Astrocyte of the cerebellum (primary cell): ENCODE results near the gene ZWINT.

Experiments used
- DNase-seq: peaks from one replicate; pipeline ENCODE4 v3.0.0-alpha.2; 2011; ENCODE audit warnings: low read depth
- H3K4me3 ChIP-seq: 2 replicates; pipeline ENCODE4 v1.5.1; 2011; ENCODE audit warnings: mild to moderate bottlenecking, low read depth, low read length, moderate library complexity
- CTCF ChIP-seq: IDR thresholded peaks from 2 replicates; pipeline ENCODE4 v1.5.1; 2012; ENCODE audit warnings: low read length, low read depth, moderate library complexity, mild to moderate bottlenecking; ENCODE audit errors: missing control alignments
- in situ Hi-C: cut with HindIII; loops from 2 replicates; pipeline ENCODE4 v1.10.0; 2017; ENCODE audit warnings: low sequenced_read_pairs

ZWINT gene

DNA sequence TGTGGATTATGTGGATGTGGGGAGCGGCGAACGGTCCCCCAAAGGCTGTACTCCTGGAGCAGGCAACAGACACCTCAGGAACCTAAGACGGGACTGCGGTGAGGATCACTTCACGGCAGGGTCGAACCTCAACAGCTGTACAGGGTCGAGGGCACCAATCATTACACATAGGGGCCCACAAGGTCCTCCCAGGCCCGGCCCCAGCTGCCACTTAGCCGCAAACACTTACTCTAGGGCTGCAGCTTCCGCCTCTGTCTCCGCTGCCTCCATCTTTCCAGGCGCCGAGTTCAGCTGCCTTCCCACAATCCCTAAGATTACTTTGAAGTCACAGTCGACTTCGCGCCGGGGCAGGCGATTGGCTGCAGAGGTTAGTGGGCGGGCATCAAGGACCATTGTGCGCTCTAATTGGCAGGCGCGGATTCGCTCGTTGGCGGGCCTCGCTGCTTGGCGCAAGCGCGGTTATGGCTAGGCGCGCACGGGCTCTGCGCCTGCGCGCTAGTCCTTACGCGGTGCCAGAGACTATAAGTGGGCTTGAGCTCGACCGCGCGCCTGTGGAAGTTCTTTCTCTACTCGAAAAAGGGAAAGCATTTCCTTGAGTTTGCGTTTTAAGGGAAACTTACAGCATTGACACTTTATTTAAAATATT lies at the start of gene ZWINT:
Gene ZWINT (minus strand): TSS at position 293 of the 646 bp plus-strand sequence. CDS start 23 bp downstream, at position 270.
- peak within 1 kb of the TSS; percentile 78 for H3K4me3 ChIP-seq
- no peak for TF ChIP-seq CTCF
- peak; percentile 93 for DNase-seq
- in situ Hi-C loops = no loop called here

- in situ Hi-C loops = no loop called here
- peak; percentile 19 for DNase-seq
- TF ChIP-seq CTCF = no peak
- no peak overlapping the region for H3K4me3 ChIP-seq
Measured at GRCh38 chr10:56383806-56384205, 22.7 kb upstream of the ZWINT start.

GRCh38 chr10:56370217-56371113 lies 9.4 kb upstream of the ZWINT start:
- in situ Hi-C loops = no loop called here
- no peak for DNase-seq
- no peak overlapping the region for H3K4me3 ChIP-seq
- no peak for TF ChIP-seq CTCF

GRCh38 chr10:56360583-56360966 lies 484 bp downstream of the ZWINT start:
- peak overlapping the region; percentile 78 for H3K4me3 ChIP-seq
- in situ Hi-C loops = no loop called here
- no peak for DNase-seq
- TF ChIP-seq CTCF = no peak

- no peak for DNase-seq
- TF ChIP-seq CTCF = no peak
- in situ Hi-C loops = no loop called here
- H3K4me3 ChIP-seq = peak overlapping the region; percentile 78
Measured at GRCh38 chr10:56359837-56360236, 1.2 kb downstream of the ZWINT start.

DNA sequence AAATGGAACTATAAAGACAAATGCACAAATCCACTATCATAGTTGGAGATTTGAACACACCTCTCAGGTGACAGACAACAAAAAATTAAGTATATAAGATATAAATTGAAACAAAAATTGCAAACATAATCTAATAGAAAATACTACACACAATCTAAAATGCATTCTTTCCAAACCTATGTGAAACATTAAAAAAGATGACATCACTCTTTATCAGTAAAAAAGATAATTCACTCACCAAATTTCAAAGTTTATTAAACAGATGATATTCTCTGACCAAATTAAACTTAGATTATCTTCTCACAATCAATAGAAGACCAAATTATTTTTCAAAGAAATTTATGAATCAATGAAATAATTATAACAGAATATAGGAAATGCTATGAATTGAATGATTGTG lies 4.0 kb downstream of the ZWINT start:
- no peak overlapping the region for H3K4me3 ChIP-seq
- in situ Hi-C loops = no loop called here
- DNase-seq = no peak
- no peak for TF ChIP-seq CTCF
